ENCODE measurements around the gene FBXO39.

- no peak for TF ChIP-seq MAZ (IDR thresholded peaks at IDR 0.05; ENCODE audit: borderline replicate concordance, low read depth, low read length)
- no peak for TF ChIP-seq CTCF (IDR thresholded peaks at IDR 0.05)
- TF ChIP-seq RFX5 (IDR thresholded peaks at IDR 0.05), result no peak
- no peak for TF ChIP-seq ZFP36 (IDR thresholded peaks at IDR 0.05; ENCODE audit: borderline replicate concordance, partially characterized antibody)
- TF ChIP-seq BHLHE40 (IDR thresholded peaks at IDR 0.05; ENCODE audit: low read depth, low read length), result no peak
Measured at GRCh38 chr17:6789146-6789545, 13.1 kb downstream of the FBXO39 start.

Data from A549 (cell line).